OCI-LY1 (cell line): ENCODE results near the gene PACRG.

Source experiments
- H2AFZ ChIP-seq: fragments of 200-600 bp; sonication (generic), shearing (Covaris generic); 2 replicates; pipeline ENCODE4 v1.6.0; 2014; ENCODE audit warnings: antibody characterized with exemption, mild to moderate bottlenecking, low read length
- H3F3A ChIP-seq: fragments of 200-600 bp; sonication (generic), shearing (Covaris generic); 2 replicates; pipeline ENCODE4 v1.6.0; 2014; ENCODE audit warnings: mild to moderate bottlenecking, antibody characterized with exemption, low read length, moderate library complexity; ENCODE audit not compliant: insufficient read depth
- H3K27ac ChIP-seq: fragments of 200-600 bp; sonication (generic); 2 replicates; pipeline ENCODE4 v1.5.1; 2014; ENCODE audit warnings: low read length, mixed run types, mild to moderate bottlenecking, low read depth; ENCODE audit not compliant: poor library complexity, severe bottlenecking
- H3K27me3 ChIP-seq: fragments of 200-600 bp; sonication (generic); 2 replicates; pipeline ENCODE4 v1.6.0; 2014; ENCODE audit warnings: antibody characterized with exemption, mild to moderate bottlenecking, low read length, moderate library complexity; ENCODE audit not compliant: insufficient read depth
- H3K36me3 ChIP-seq: fragments of 200-600 bp; sonication (generic); 2 replicates; pipeline ENCODE4 v1.6.1; 2014; ENCODE audit warnings: mild to moderate bottlenecking, antibody characterized with exemption, low read length, moderate library complexity, mixed read lengths; ENCODE audit not compliant: insufficient read depth
- H3K4me1 ChIP-seq: fragments of 200-600 bp; sonication (generic); 2 replicates; pipeline ENCODE4 v1.5.1; 2014; ENCODE audit warnings: mild to moderate bottlenecking, low read length, moderate library complexity; ENCODE audit not compliant: insufficient read depth, severe bottlenecking
- H3K4me2 ChIP-seq: fragments of 200-600 bp; sonication (generic), shearing (Covaris generic); 2 replicates; pipeline ENCODE4 v1.6.1; 2014; ENCODE audit warnings: low read length
- H3K4me3 ChIP-seq: fragments of 200-600 bp; sonication (generic); 2 replicates; pipeline ENCODE4 v1.5.1; 2014; ENCODE audit warnings: low read length, low read depth, mild to moderate bottlenecking, mixed read lengths; ENCODE audit not compliant: poor library complexity, severe bottlenecking
- H3K79me2 ChIP-seq: fragments of 200-600 bp; shearing (Covaris generic); 2 replicates; pipeline ENCODE4 v1.6.1; 2016; ENCODE audit warnings: mixed run types, low read length, mixed read lengths; ENCODE audit not compliant: insufficient read depth
- H3K9ac ChIP-seq: fragments of 200-600 bp; sonication (generic), shearing (Covaris generic); 2 replicates; pipeline ENCODE4 v1.6.1; 2014; ENCODE audit warnings: mild to moderate bottlenecking, low read length, mixed read lengths
- H3K9me2 ChIP-seq: fragments of 200-600 bp; sonication (generic), shearing (Covaris generic); 2 replicates; pipeline ENCODE4 v1.6.1; 2014; ENCODE audit warnings: low read depth, mild to moderate bottlenecking, low read length, mixed read lengths
- H3K9me3 ChIP-seq: fragments of 200-600 bp; shearing (Covaris generic); 2 replicates; pipeline ENCODE4 v1.6.1; 2014; ENCODE audit warnings: low read length, mixed read lengths
- H4K20me1 ChIP-seq: fragments of 200-600 bp; sonication (generic), shearing (Covaris generic); 2 replicates; pipeline ENCODE4 v1.6.0; 2016; ENCODE audit warnings: mild to moderate bottlenecking, low read length; ENCODE audit not compliant: insufficient read depth
- EZH2 ChIP-seq: fragments of 200-600 bp; sonication (generic), shearing (Covaris generic); IDR thresholded peaks from 2 replicates; pipeline ENCODE4 v1.8.0; 2017; ENCODE audit warnings: borderline replicate concordance, mixed run types, mild to moderate bottlenecking, antibody characterized with exemption, low read length, moderate library complexity, mixed read lengths
- TF ChIP-seq, protein P1 (sequence below): fragments of 200-600 bp; sonication (generic), shearing (Covaris generic); IDR thresholded peaks from 2 replicates; pipeline ENCODE4 v1.5.1; 2017; ENCODE audit warnings: mild to moderate bottlenecking, antibody characterized with exemption, low read length, moderate library complexity, mixed read lengths

PACRG gene

DNA sequence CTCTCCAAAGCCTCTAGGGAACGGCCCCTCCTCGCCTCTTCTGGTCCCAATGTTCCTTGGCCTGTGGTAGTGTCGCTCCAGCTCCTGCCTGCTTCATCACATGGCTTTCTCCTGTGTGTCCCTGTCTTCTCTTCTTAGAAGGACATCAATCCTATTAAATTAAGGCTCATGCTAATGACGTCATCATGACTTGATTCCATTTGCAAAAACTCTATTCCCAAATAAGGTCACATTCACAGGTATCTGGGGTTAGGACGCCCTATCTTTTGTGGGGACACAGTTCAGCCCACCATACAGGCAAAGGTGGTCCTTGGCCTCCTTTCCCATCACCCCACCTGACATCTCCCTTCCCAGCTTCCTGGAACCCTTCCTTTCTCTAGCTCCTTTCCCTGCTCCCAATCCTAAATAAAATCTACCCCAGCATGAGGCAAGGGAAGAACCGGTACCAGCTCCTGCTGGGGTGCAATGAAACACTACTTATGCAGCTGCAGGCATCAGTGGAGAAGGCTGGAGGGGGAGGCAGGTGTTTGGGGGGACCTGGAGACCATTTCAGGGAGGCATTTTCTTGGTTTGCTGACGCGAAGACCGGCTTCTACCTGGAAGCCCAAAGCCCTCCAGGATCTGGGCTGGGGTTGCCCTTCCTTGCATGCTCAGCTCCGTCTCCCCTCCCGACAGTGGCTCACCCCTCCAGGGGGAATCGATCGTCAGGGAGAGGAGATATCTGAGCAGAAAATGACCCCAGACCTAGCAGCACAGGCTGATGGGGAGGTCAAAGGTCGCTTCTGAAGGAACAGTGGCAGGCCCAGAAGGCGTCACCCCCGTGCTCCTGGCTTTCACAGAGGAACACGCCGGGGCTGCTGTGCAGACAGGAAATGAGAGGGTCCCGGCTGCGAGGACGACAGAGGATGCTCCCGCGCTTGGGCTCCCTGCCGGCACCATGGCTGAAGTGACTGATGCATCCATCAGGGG is 615.1 kb downstream of the PACRG start:
- Histone ChIP-seq H3K4me1 (no peaks in the 10 kb centered on the region), H3K4me3 (no peak overlapping the region), H3K27me3 (no peaks in the 10 kb centered on the region), H3K79me2 (no peaks in the 10 kb centered on the region), H3K9me3 (no peaks in the 10 kb centered on the region), H3K9me2 (no peaks in the 10 kb centered on the region), H2AFZ (no peak overlapping the region), H3K27ac (no peak overlapping the region), H3K9ac (no peak overlapping the region), H4K20me1 (no peaks in the 10 kb centered on the region), H3K36me3 (no peaks in the 10 kb centered on the region), H3K4me2 (no peak overlapping the region), H3F3A (no peaks in the 10 kb centered on the region)
- no peak for TF ChIP-seq EZH2
- TF ChIP-seq, protein P1, sequence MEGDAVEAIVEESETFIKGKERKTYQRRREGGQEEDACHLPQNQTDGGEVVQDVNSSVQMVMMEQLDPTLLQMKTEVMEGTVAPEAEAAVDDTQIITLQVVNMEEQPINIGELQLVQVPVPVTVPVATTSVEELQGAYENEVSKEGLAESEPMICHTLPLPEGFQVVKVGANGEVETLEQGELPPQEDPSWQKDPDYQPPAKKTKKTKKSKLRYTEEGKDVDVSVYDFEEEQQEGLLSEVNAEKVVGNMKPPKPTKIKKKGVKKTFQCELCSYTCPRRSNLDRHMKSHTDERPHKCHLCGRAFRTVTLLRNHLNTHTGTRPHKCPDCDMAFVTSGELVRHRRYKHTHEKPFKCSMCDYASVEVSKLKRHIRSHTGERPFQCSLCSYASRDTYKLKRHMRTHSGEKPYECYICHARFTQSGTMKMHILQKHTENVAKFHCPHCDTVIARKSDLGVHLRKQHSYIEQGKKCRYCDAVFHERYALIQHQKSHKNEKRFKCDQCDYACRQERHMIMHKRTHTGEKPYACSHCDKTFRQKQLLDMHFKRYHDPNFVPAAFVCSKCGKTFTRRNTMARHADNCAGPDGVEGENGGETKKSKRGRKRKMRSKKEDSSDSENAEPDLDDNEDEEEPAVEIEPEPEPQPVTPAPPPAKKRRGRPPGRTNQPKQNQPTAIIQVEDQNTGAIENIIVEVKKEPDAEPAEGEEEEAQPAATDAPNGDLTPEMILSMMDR = no peak

DNA sequence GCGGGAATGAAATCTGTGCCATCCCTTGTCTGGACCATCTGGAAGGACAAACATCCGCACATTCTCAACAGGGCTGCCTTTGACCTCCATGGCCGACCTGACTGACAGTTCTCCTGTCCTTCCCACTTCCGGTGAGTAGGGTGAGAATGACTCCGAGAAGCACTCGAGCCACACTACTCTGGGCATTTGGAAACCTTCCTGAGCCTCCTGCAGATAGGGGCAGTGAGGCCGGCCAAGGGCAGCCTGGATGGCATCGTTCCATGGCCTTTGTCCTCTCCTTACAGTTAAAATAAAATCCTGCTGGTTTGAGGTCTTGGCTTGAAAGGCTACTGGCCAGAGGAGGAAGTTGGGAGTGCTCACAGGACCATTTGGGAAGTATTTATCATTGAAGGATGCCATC is 615.8 kb downstream of the PACRG start:
- Histone ChIP-seq H3K27me3 (peaks cover 8% of the 10 kb centered on the region; the same call in 1 of the 2 replicates), H3K79me2 (no peaks in the 10 kb centered on the region)

DNA sequence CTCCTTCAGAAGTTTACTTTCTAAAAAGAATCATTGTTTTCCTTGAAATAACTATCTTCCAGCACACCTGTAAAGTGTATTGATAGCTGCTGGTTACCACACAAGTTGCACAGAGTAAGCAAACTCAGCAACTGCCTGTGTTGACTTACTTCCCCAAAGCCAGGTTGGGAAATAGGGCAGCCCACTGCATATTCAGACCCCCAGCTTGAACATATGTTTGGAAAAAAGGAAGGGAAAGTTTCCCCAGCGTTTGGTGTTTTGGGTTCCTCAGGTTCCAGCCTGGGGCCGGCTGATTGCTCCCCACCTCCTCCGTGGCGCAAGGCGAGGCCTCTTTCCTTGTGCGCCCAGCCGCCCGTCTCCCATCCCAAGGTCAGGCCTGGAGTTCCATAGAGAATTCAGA is 616.6 kb downstream of the PACRG start:
- no peaks in the 10 kb centered on the region for H3K4me1 ChIP-seq
- H3K79me2 ChIP-seq = no peaks in the 10 kb centered on the region
- H2AFZ ChIP-seq = no peak overlapping the region
- H3K9me3 ChIP-seq = no peaks in the 10 kb centered on the region
- H3K4me3 ChIP-seq = no peak overlapping the region
- H3K4me2 ChIP-seq = no peak overlapping the region
- H3K27ac ChIP-seq = no peak overlapping the region
- peaks cover 8% of the 10 kb centered on the region; the same call in 1 of the 2 replicates for H3K27me3 ChIP-seq
- H3K36me3 ChIP-seq = no peaks in the 10 kb centered on the region
- TF ChIP-seq, protein P1 = no peak
- TF ChIP-seq EZH2 = no peak
- H3K9me2 ChIP-seq = no peaks in the 10 kb centered on the region
- H4K20me1 ChIP-seq = no peaks in the 10 kb centered on the region
- no peak overlapping the region for H3K9ac ChIP-seq
- H3F3A ChIP-seq = no peaks in the 10 kb centered on the region

More for the DNA sequence above, 615.8 kb downstream of the PACRG start:
- no peak overlapping the region for H3K4me3 ChIP-seq
- no peak overlapping the region for H3K4me2 ChIP-seq
- TF ChIP-seq, protein P1 = no peak
- no peak for TF ChIP-seq EZH2
- H3F3A ChIP-seq = no peaks in the 10 kb centered on the region
- no peaks in the 10 kb centered on the region for H4K20me1 ChIP-seq
- no peaks in the 10 kb centered on the region for H3K4me1 ChIP-seq
- H3K9ac ChIP-seq = no peak overlapping the region
- no peaks in the 10 kb centered on the region for H3K9me2 ChIP-seq
- no peak overlapping the region for H2AFZ ChIP-seq
- no peaks in the 10 kb centered on the region for H3K9me3 ChIP-seq
- H3K27ac ChIP-seq = no peak overlapping the region
- H3K36me3 ChIP-seq = no peaks in the 10 kb centered on the region
